RWPE2 (cell line): Measurements from ENCODE around the gene UQCRH.

Experiments used
- ATAC-seq: fragments of 200-7000 bp; cut with Tn5 transposase; 3 replicates; pipeline ENCODE4 v1.9.1; 2021; ENCODE audit warnings: low read depth
- DNase-seq: peaks from one replicate; pipeline ENCODE4 v3.0.0-alpha.2; 2020; ENCODE audit warnings: low spot score
- H3K27ac ChIP-seq: fragments of 450-650 bp; 2 replicates; pipeline ENCODE4 v1.5.1; 2017; ENCODE audit warnings: mild to moderate bottlenecking; ENCODE audit not compliant: poor library complexity, severe bottlenecking
- H3K27me3 ChIP-seq: fragments of 250-450 bp; sonication (Bioruptor Pico); 2 replicates; pipeline ENCODE4 v1.5.1; 2021; ENCODE audit warnings: mild to moderate bottlenecking, moderate library complexity; ENCODE audit not compliant: insufficient read depth, poor library complexity, severe bottlenecking
- H3K36me3 ChIP-seq: fragments of 250-450 bp; sonication (Bioruptor Pico); 2 replicates; pipeline ENCODE4 v1.5.1; 2020; ENCODE audit warnings: low read depth, mild to moderate bottlenecking, moderate library complexity
- H3K4me1 ChIP-seq: fragments of 250-450 bp; sonication (Bioruptor Pico); 2 replicates; pipeline ENCODE4 v1.5.1; 2021; ENCODE audit warnings: mild to moderate bottlenecking, moderate library complexity; ENCODE audit not compliant: insufficient read depth, poor library complexity, severe bottlenecking
- H3K4me3 ChIP-seq: fragments of 250-450 bp; sonication (Bioruptor Pico); 2 replicates; pipeline ENCODE4 v1.5.1; 2021; ENCODE audit warnings: mild to moderate bottlenecking, moderate library complexity; ENCODE audit not compliant: severe bottlenecking
- H3K9me3 ChIP-seq: fragments of 250-450 bp; sonication (Bioruptor Pico); 2 replicates; pipeline ENCODE4 v1.5.1; 2021; ENCODE audit warnings: mild to moderate bottlenecking, moderate library complexity; ENCODE audit not compliant: severe bottlenecking
- TF ChIP-seq, protein P1 (sequence below): fragments of 450-650 bp; IDR thresholded peaks from one replicate; pipeline ENCODE4 v1.5.1; 2017; ENCODE audit warnings: mild to moderate bottlenecking, moderate library complexity; ENCODE audit not compliant: poor library complexity, severe bottlenecking

Gene UQCRH

GRCh38 chr1:46340404-46341221, 37.1 kb downstream of the UQCRH start, which contains the start of gene NSUN4:
NSUN4 (plus strand) TSS chr1:46340807; CDS start chr1:46340827, 20 bp downstream.
- TF ChIP-seq, protein P1, sequence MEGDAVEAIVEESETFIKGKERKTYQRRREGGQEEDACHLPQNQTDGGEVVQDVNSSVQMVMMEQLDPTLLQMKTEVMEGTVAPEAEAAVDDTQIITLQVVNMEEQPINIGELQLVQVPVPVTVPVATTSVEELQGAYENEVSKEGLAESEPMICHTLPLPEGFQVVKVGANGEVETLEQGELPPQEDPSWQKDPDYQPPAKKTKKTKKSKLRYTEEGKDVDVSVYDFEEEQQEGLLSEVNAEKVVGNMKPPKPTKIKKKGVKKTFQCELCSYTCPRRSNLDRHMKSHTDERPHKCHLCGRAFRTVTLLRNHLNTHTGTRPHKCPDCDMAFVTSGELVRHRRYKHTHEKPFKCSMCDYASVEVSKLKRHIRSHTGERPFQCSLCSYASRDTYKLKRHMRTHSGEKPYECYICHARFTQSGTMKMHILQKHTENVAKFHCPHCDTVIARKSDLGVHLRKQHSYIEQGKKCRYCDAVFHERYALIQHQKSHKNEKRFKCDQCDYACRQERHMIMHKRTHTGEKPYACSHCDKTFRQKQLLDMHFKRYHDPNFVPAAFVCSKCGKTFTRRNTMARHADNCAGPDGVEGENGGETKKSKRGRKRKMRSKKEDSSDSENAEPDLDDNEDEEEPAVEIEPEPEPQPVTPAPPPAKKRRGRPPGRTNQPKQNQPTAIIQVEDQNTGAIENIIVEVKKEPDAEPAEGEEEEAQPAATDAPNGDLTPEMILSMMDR: peak; percentile 88
- no peaks in the 10 kb centered on the region for H3K27me3 ChIP-seq
- H3K4me1 ChIP-seq: peaks cover 10% of the 10 kb centered on the region
- H3K9me3 ChIP-seq: no peaks in the 10 kb centered on the region
- peak within 1 kb of the TSS; percentile 85 for H3K4me3 ChIP-seq
- H3K27ac ChIP-seq: peak within 1 kb of the TSS; percentile 92
- DNase-seq: peak; percentile 87
- peaks cover 23% of the 10 kb centered on the region for H3K36me3 ChIP-seq
- peak; percentile 87 for ATAC-seq

GRCh38 chr1:46341222-46342083, 38.0 kb downstream of the UQCRH start:
- peaks cover 10% of the 10 kb centered on the region for H3K4me1 ChIP-seq
- H3K27me3 ChIP-seq: no peaks in the 10 kb centered on the region
- H3K36me3 ChIP-seq: peaks cover 26% of the 10 kb centered on the region
- TF ChIP-seq, protein P1: no peak
- no peaks in the 10 kb centered on the region for H3K9me3 ChIP-seq
- ATAC-seq: no peak
- peak overlapping the region; percentile 92 for H3K27ac ChIP-seq
- H3K4me3 ChIP-seq: peak overlapping the region; percentile 85
- no peak for DNase-seq

GRCh38 chr1:46342084-46342656, 38.7 kb downstream of the UQCRH start:
- TF ChIP-seq, protein P1: no peak
- no peaks in the 10 kb centered on the region for H3K27me3 ChIP-seq
- H3K4me1 ChIP-seq: peaks cover 10% of the 10 kb centered on the region
- no peaks in the 10 kb centered on the region for H3K9me3 ChIP-seq
- H3K27ac ChIP-seq: peak overlapping the region; percentile 92
- no peak overlapping the region for H3K4me3 ChIP-seq
- DNase-seq: no peak
- peaks cover 32% of the 10 kb centered on the region for H3K36me3 ChIP-seq
- no peak for ATAC-seq

DNA sequence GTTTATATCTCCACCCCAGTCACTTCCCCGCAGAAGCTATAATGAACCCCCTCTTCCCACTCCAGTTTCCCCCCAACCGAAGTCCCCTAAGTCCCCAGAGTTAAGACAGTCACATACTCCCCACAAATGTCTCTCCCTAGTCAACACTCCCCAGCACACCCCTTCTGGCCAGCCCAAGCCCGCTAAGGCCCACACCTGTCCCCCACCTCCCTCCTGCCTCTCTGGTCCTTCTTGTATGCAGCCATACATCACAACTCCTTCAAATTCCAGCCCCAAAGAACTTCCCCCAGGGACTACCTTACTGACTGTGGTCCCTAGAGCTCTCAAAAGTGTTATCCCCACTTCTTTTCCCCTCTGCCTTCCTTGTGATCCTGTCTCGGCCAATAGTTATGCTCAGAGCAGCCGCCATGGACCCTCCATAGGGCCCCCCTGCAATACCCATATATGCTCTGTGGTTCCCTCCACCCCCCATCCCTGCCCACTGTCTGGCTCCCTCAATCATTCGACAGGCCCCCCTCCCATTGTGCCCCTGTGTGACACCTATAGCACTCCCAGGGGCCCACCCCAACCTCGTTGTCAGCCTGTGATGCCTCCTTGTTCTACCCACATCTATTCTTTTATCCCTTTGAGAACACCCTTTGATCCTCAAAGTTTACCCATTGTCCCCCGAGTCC, 39.3 kb downstream of the UQCRH start:
- ATAC-seq: no peak
- no peak overlapping the region for H3K4me3 ChIP-seq
- no peaks in the 10 kb centered on the region for H3K27me3 ChIP-seq
- TF ChIP-seq, protein P1: no peak
- peaks cover 10% of the 10 kb centered on the region for H3K4me1 ChIP-seq
- no peak overlapping the region for H3K27ac ChIP-seq
- H3K9me3 ChIP-seq: no peaks in the 10 kb centered on the region
- H3K36me3 ChIP-seq: peaks cover 38% of the 10 kb centered on the region
- DNase-seq: no peak
